Measurements from ENCODE around the gene ANXA5. TPM values are rescaled to one million over a fixed set of nuclear protein-coding genes. Genes with fewer than 3 reads are reported as not detected.

The ANXA5 gene
- total RNA-seq, 1 experiment from 2014 or later = 230 TPM

DNA sequence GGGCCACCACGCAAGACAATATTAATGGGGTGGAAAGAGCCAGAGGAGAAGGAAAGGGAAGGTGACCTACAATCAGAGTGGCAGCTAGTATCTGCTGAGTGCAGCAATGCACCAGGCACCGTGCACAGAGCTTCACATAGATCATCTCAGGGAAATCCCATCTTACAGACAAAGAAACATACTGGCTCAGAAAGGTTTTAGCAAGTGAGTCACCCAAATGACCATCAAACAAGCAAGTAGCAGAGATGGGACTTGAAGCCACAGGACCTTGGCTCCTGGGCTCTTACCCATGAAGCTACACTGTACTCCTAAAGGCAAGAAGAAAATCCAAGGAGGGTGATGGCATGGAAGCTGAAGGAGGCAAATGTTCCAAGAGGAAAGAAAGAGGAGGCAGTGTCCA lies 6.8 kb downstream of the ANXA5 start:
- intact Hi-C loops (cut with micrococcal nuclease; ENCODE audit: unreplicated experiment) = no loop called here
- Histone ChIP-seq H3K27me3 (ENCODE audit: insufficient read depth, low read depth) (no peaks in the 10 kb centered on the region), H3K9me3 (ENCODE audit: insufficient read depth, low read depth) (peaks cover 5% of the 10 kb centered on the region), H4K20me1 (ENCODE audit: insufficient read depth) (no peaks in the 10 kb centered on the region), H3K4me2 (peak overlapping the region; percentile 67), H3K4me3 (peak overlapping the region; percentile 26; the same call in 1 of the 2 replicates), H3K27ac (peak overlapping the region; percentile 85), H2AFZ (no peak overlapping the region), H3F3A (ENCODE audit: insufficient read depth, low read depth) (peaks cover 65% of the 10 kb centered on the region), H3K36me3 (ENCODE audit: low read depth) (peaks cover 40% of the 10 kb centered on the region), H3K9me2 (ENCODE audit: insufficient read depth) (no peaks in the 10 kb centered on the region), H3K79me2 (ENCODE audit: low read depth) (peaks cover 82% of the 10 kb centered on the region), H3K4me1 (replicated peaks; ENCODE audit: insufficient read depth) (peaks cover 96% of the 10 kb centered on the region)
- no TSS peak for BruUV-seq (replicated peaks)
- ChIA-PET CTCF (no interaction called here), POLR2A (ENCODE audit: unreplicated experiment) (no interaction called here)
- no peak for TF ChIP-seq EZH2 (IDR thresholded peaks at IDR 0.05; ENCODE audit: low read depth)
- no peak for TF ChIP-seq CTCF (conservative IDR thresholded peaks at IDR 0.05)
- peak in 1 of 2 experiments; percentile 37 for DNase-seq

- no peak overlapping the region for H3K4me2 ChIP-seq
- H3K36me3 ChIP-seq (ENCODE audit: low read depth) = peaks cover 38% of the 10 kb centered on the region
- no peak overlapping the region for H2AFZ ChIP-seq
- TF ChIP-seq CTCF (conservative IDR thresholded peaks at IDR 0.05) (no peak), EZH2 (IDR thresholded peaks at IDR 0.05; ENCODE audit: low read depth) (no peak)
- peaks cover 85% of the 10 kb centered on the region for H3K4me1 ChIP-seq (replicated peaks; ENCODE audit: insufficient read depth)
- no peaks in the 10 kb centered on the region for H4K20me1 ChIP-seq (ENCODE audit: insufficient read depth)
- no peaks in the 10 kb centered on the region for H3K27me3 ChIP-seq (ENCODE audit: insufficient read depth, low read depth)
- no TSS peak for BruUV-seq (replicated peaks)
- no peak for DNase-seq
- POLR2A ChIA-PET (ENCODE audit: unreplicated experiment) = no interaction called here
- peaks cover 78% of the 10 kb centered on the region for H3K79me2 ChIP-seq (ENCODE audit: low read depth)
- H3K9me3 ChIP-seq (ENCODE audit: insufficient read depth, low read depth) = peaks cover 5% of the 10 kb centered on the region
- H3F3A ChIP-seq (ENCODE audit: insufficient read depth, low read depth) = peaks cover 59% of the 10 kb centered on the region
- CTCF ChIA-PET = no interaction called here
- H3K9me2 ChIP-seq (ENCODE audit: insufficient read depth) = no peaks in the 10 kb centered on the region
- H3K4me3 ChIP-seq = no peak overlapping the region
- H3K27ac ChIP-seq = no peak overlapping the region; the same call in 1 of the 2 replicates
- intact Hi-C loops (cut with micrococcal nuclease; ENCODE audit: unreplicated experiment) = no loop called here
These were observed 8.1 kb downstream of the ANXA5 start for GRCh38 chr4:121688701-121689100.

DNA sequence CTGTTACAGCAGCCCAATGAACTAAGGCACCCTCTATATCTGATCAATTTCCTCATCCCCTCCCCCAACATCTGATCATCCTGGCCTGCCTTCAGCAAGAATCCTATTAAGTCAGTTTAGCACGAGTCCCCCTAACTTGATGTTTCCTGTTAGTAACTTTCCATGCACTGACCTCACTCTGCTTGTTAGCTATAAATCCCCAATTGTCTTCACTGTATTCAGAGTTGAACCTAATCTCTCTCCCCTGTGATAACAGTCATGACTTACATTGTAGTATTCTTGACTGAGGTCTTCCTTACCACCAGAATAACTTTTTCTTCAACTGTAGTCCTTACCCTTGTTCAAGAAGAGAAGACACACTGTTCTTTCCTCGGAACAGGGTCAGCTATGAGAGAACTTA lies 8.5 kb downstream of the ANXA5 start:
- no TSS peak for BruUV-seq (replicated peaks)
- ChIA-PET POLR2A (ENCODE audit: unreplicated experiment) (no interaction called here), CTCF (no interaction called here)
- peaks cover 81% of the 10 kb centered on the region for H3K4me1 ChIP-seq (replicated peaks; ENCODE audit: insufficient read depth)
- no peaks in the 10 kb centered on the region for H3K27me3 ChIP-seq (ENCODE audit: insufficient read depth, low read depth)
- H3K27ac ChIP-seq = no peak overlapping the region; the same call in 1 of the 2 replicates
- no peaks in the 10 kb centered on the region for H4K20me1 ChIP-seq (ENCODE audit: insufficient read depth)
- peaks cover 41% of the 10 kb centered on the region for H3K36me3 ChIP-seq (ENCODE audit: low read depth)
- H3K79me2 ChIP-seq (ENCODE audit: low read depth) = peaks cover 74% of the 10 kb centered on the region
- no peak overlapping the region for H2AFZ ChIP-seq
- H3F3A ChIP-seq (ENCODE audit: insufficient read depth, low read depth) = peaks cover 57% of the 10 kb centered on the region
- TF ChIP-seq EZH2 (IDR thresholded peaks at IDR 0.05; ENCODE audit: low read depth) = no peak
- no peak for TF ChIP-seq CTCF (conservative IDR thresholded peaks at IDR 0.05)
- H3K4me3 ChIP-seq = no peak overlapping the region
- H3K9me3 ChIP-seq (ENCODE audit: insufficient read depth, low read depth) = peaks cover 5% of the 10 kb centered on the region
- intact Hi-C loops (cut with micrococcal nuclease; ENCODE audit: unreplicated experiment) = no loop called here
- no peak overlapping the region for H3K4me2 ChIP-seq
- H3K9me2 ChIP-seq (ENCODE audit: insufficient read depth) = no peaks in the 10 kb centered on the region
- DNase-seq = no peak

Data from PC-9 (cell line).